HG03558 (cell line): ENCODE data around the gene ITGA7.

Source experiments
- ATAC-seq: cut with Tn5 transposase; IDR thresholded peaks from one replicate; pipeline ENCODE4 v1.9.1; 2021; ENCODE audit warnings: moderate number of reproducible peaks; ENCODE audit not compliant: unreplicated experiment; ENCODE audit errors: extremely low read depth

The ITGA7 gene

DNA sequence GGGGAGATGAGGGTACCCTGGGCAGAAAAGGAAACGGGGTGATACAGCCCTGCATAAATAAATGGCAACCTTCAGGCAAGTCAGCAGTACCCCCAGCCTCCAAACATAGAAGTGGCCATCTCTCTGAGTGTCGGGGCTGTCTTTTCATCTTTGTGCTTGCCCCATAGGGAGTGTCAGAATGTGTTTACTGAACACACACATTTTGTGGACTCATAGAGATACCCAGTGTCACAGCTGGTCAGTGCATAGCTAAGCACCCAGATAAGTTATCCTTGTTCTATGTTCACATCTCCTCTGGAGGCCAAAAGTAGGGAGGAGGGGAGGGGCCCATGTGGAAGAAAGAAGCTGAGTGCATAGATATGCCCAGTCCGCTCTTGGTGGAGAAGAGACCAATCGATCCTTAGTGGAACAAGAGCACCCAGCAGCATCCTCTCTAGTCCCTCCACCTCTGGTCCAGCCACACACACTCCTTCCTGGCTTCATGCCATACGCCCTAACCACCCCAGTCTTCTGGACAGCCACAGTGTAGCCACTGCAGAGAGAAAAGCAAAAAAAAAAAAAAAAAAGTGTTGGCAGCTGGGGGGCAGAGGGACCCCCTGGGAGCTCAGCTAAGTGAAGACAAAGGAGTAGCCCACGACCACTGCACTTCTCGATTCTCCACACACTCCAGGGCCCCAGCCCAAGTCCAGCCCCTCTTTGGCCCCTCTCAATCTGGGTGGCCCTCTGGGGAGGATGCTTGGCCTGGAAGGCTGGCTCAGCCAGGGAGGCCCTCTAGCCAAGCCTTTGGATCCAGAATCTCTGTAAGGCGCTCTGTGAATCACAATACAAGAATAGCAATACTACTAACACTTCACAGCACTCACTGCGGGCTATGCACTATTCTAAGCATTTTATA, 2.6 kb downstream of the ITGA7 start:
- no peak for ATAC-seq

- no peak for ATAC-seq
Observed at GRCh38 chr12:55703901-55704761, 3.6 kb downstream of the ITGA7 start.

- no peak for ATAC-seq
Observed at GRCh38 chr12:55703288-55703687, 4.4 kb downstream of the ITGA7 start.

GRCh38 chr12:55702861-55703260, 4.8 kb downstream of the ITGA7 start:
- ATAC-seq: no peak

DNA sequence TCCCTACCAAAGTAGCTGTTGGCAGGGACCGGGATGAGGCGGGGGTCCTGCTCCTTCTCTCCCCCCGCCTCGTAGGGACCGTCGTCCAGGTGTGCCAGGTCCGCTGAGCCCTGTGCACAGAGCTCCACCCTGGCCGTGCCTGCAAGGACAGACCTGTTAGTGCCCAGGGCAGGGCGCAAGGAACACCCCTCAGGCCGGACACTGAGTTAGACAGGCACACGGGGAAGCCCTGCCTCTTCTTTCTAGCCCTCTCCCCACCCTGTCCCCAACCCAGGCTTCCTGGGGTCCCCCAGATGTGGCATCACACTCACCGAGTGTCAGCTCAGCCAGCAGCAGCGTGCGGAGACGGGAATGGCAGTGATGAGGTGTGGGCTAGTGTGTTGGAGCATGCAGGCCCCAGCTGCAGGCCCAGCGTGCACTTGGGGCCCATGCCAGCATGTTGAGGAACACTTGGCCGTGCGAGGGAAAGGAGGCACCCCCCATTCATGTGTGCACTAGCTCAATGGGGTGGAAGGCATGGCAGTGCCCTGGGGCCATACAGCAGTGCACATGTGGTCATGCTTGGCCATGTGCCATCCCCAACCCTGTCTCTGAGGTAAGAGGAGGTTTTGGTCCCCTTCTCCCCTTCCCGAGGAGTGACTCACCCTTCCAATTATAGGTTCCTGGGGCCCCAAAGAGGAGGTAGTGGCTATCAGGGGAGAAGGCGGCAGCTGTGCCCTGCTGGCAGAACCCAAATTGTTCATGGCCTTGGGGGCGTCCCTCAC, 7.3 kb downstream of the ITGA7 start:
- no peak for ATAC-seq

GRCh38 chr12:55699471-55700055, 8.1 kb downstream of the ITGA7 start:
- ATAC-seq: no peak

- ATAC-seq: no peak
Observed at GRCh38 chr12:55698965-55699364, 8.7 kb downstream of the ITGA7 start.

DNA sequence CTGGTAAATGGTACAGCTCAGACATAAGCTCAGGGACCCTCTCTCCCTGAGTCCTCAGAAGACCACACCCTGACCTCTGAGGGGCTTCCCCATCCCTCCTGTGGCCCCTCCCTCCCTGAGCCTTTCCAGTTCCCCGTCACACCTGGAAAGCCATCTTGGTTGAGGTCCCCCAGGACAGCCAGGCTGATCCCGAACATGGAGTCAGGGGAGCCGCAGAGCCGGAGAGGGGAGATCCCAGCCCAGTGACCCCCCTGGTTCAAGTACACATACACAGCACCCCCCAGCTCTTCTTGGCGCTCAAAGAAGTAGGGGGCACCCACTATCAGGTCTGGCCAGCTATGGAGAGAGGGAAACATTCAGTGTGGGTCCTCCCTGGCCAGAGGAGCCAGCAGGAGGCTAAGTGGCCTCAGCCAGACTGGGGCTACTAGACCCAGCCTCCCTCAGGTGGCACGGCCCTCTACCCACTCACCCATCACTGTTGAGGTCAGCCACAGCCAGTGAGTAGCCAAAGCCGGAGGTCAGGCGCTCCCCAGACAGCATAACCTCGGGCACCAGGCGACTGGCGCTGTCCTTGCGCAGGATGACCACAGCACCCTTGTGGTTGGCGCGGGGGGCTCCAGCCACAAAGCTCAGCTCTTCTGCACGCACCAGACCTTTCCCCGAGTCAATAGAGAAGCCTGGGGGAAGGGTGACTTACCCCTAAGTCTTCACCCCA, 9.3 kb downstream of the ITGA7 start:
- ATAC-seq: no peak

GRCh38 chr12:55697686-55698085, 10.0 kb downstream of the ITGA7 start:
- ATAC-seq: no peak

DNA sequence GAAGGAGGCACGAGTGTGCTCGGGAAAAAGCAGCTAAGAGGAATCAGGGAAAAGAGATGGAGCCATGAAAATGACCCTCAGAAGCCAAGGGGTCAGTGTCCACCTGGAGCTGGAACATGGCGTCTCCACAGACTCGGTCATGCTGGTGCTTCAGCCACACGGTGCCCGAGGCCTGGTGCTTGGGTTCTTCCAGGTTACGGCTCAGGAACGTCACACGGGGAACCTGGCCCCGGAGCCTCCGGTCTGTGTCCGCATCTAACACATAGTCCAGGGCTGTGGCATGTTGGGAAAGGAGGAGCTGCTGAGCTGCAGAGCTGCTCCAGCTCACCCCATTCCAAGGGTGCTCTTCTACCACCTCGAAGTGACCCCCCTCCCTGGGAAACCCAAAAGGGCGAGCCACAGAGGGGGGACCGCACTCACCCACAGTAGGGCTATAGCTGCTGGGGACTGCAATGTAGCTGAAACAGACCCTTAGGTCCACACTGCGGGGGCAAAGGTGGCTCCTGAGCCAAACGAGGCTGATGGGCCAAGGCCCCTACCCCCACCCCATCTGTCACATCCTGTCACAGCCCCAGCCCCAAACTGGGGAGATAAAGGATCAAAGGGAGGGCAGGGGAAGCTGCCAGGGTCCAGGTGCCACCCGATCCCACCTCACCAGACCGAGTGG, 10.8 kb downstream of the ITGA7 start:
- ATAC-seq: no peak

GRCh38 chr12:55696141-55696540, 11.6 kb downstream of the ITGA7 start:
- ATAC-seq: no peak

DNA sequence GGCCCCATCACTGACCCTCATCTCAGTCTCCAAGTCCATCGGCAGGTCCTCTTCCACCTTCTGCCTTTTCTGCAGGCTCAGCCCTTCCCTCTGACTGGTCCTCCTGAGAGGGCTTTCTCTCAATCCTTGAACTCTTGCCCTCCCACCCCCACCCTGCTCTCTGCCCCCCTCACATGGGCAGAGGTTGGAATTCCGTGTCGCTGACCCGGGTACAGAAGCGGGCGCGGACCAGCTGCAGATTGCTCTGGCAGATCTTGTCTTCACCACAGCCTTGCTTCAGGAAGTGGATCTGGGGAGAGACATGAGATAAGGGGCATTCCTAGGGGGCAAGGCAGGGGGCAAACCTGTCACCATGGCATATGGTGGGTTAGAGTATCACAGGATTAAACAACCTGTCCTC, 12.4 kb downstream of the ITGA7 start:
- ATAC-seq: no peak

- ATAC-seq: no peak
Observed at GRCh38 chr12:55694651-55695050, 13.1 kb downstream of the ITGA7 start.

- ATAC-seq: no peak
Observed at GRCh38 chr12:55694188-55694515, 13.6 kb downstream of the ITGA7 start.

DNA sequence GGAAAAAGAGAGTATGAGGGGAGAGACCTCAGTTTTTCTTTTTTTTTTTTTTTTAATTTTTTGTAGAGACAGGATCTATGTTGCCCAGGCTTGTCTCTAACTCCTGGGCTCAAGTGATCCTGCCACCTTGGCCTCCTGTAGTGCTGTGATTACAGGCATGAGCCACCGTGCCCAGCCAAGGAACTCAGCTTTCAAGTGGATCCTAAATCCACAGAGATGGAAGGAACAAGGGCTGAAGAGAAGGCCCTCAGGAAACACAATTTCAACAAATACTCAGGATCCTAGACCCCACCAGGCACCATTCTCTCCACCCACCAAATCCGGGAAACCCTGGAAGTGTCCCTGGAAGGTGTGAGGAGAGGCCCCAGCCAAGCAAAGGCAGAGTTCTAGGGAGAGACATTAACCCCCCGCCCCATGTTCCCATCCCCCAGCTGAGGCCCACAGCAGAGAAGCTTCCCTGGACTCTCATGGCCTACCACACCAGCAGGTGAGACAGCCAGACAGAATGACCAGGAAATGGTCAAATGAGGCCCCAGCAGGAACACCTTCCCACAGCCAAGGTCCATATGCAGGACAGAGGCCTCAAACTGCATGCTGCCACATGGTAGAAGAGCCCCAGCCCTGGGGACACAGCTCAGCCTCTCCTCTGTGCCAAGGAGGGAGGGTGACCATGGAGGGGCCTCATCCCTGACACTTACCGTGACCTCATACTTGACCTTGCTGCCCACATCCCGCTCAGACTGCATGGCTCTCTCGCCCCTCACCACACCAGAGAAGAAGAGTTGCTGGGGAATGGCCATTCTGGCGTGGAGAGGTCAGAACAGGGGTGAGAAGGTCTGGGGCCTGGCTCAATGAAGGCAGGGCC, 14.1 kb downstream of the ITGA7 start:
- no peak for ATAC-seq

DNA sequence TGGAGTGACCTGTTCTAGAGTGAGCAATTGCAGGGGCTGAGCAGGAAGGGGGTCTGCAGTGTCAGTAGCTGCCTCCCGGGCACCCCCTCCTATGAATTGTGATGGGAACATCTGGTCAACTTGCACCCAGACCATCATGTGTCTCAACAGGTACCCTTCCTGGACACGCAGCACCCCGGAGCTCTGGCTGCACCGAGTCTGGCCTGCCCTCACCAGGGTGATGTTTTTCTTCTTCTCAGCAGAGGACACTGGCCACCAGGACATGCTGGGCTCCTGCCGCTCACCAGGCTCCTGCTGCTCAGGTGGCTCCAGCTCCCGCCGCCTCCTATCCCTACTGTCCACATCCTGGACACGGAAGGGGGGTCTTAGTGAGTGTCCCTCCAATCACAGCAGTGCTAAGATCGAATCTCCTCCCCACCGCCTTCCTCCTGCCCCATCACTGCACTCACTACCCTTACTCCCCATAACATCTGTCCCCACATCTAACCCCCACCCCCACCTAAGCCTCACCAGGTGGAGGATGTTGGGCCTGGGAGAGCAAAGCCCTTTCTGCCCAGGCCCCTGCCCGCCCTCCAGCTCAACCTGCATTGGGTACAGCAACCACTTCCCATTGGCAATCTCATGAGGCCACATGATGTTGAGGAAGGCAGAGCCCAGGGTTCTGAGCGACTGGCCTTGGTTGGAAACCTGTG, 14.9 kb downstream of the ITGA7 start:
- no peak for ATAC-seq

GRCh38 chr12:55688716-55689655, 18.7 kb downstream of the ITGA7 start:
- no peak for ATAC-seq
